ENCODE measurements around the gene FYB1. TPM values are rescaled to one million over a fixed set of nuclear protein-coding genes. Genes with fewer than 3 reads are reported as not detected.

Gene FYB1
- total RNA-seq, 1 experiment from 2014 or later: 0.42 TPM

- no TSS peak for BruUV-seq (replicated peaks)
- H3K79me2 ChIP-seq (ENCODE audit: insufficient read depth, low read length): no peaks in the 10 kb centered on the region
- no peak overlapping the region for H3K4me3 ChIP-seq (replicated peaks in 1 of 2; ENCODE audit: low read depth in 1 of 2, low read length in 2 of 2)
- ChIA-PET RAD21 (ENCODE audit: low non-redundant PET in 1 of 2, low total read pairs in 2 of 2, uncharacterized antibody in 2 of 2, unreplicated experiment in 2 of 2) (no interaction called here), POLR2A (no interaction called here), CTCF (no interaction called here)
- H3K9me3 ChIP-seq (ENCODE audit: control insufficient read depth in 1 of 2, insufficient read depth in 1 of 2, low read depth in 1 of 2, low read length in 2 of 2): no peaks in the 10 kb centered on the region
- no peaks in the 10 kb centered on the region for H3K27me3 ChIP-seq (ENCODE audit: insufficient read depth, low read length)
- H2AFZ ChIP-seq (ENCODE audit: low read depth, low read length, poor library complexity, severe bottlenecking): no peak overlapping the region
- intact Hi-C loops (cut with micrococcal nuclease): no loop called here
- DNase-seq (ENCODE audit: low read depth, low spot score) (no peak), ATAC-seq (no peak)
- H3K4me1 ChIP-seq (ENCODE audit: control insufficient read depth in 1 of 2, insufficient read depth in 2 of 2, low read length in 2 of 2): no peaks in the 10 kb centered on the region
- H3K27ac ChIP-seq (ENCODE audit: low read depth, low read length): no peak overlapping the region
- TF ChIP-seq POLR2A (IDR thresholded peaks at IDR 0.05; ENCODE audit: borderline replicate concordance, extremely low read depth, insufficient read depth, insufficient read length) (no peak), ELF1 (IDR thresholded peaks at IDR 0.05; ENCODE audit: borderline replicate concordance, low read depth) (no peak), EZH2 (IDR thresholded peaks at IDR 0.05) (no peak), SIN3A (IDR thresholded peaks at IDR 0.05; ENCODE audit: low read depth) (no peak), ZBTB33 (IDR thresholded peaks at IDR 0.05; ENCODE audit: extremely low read depth, insufficient replicate concordance, low read length) (no peak), FOSL1 (IDR thresholded peaks at IDR 0.05; ENCODE audit: low read depth) (no peak), CTCF (IDR thresholded peaks at IDR 0.05 in 2 of 3, conservative IDR thresholded peaks at IDR 0.05 in 1 of 3; ENCODE audit: borderline replicate concordance in 1 of 3, insufficient read depth in 1 of 3, low read depth in 2 of 3, low read length in 2 of 3) (no peak), JUND (IDR thresholded peaks at IDR 0.05) (no peak), SP1 (IDR thresholded peaks at IDR 0.05; ENCODE audit: low read depth) (no peak), POLR2AphosphoS5 (IDR thresholded peaks at IDR 0.05; ENCODE audit: low read depth, low read length) (no peak)
- no peak overlapping the region for H3K4me2 ChIP-seq (ENCODE audit: low read length)
- no peaks in the 10 kb centered on the region for H3K36me3 ChIP-seq (ENCODE audit: control insufficient read depth in 1 of 2, insufficient read depth in 2 of 2, low read length in 2 of 2)
- H3K9me2 ChIP-seq (ENCODE audit: insufficient read depth): no peaks in the 10 kb centered on the region
- H3K9ac ChIP-seq (ENCODE audit: low read length): no peak overlapping the region
- H4K20me1 ChIP-seq (ENCODE audit: insufficient read depth): no peaks in the 10 kb centered on the region
These were observed 88.6 kb downstream of the FYB1 start for GRCh38 chr5:39130716-39131115.

All from HCT116 (cell line).